CD4-positive, alpha-beta T cell (primary cell): ENCODE measurements around the gene THG1L. TPM values are rescaled to one million over a fixed set of nuclear protein-coding genes. Genes with fewer than 3 reads are reported as not detected.
"Not testable (repeated sequence)": the region's sequence is repeated elsewhere in the genome, so short reads cannot be mapped to it uniquely, and the experiment has no call there.

Experiments
- ATAC-seq: fragments of 200-7000 bp; cut with Tn5 transposase; one replicate; pipeline ENCODE4 v1.10.0; 2022; ENCODE audit warnings: mild to moderate bottlenecking; ENCODE audit not compliant: poor library complexity
- CTCF ChIA-PET: fragments of 350-600 bp; sonication (Branson Sonifier 250); formaldehyde crosslinking; loops from one replicate; lab custom pipeline; 2021; ENCODE audit warnings: antibody characterized with exemption, inconsistent platforms; lab: Charles Lee
- POLR2A ChIA-PET: fragments of 350-600 bp; sonication (Branson Sonifier 250); formaldehyde crosslinking; loops from one replicate; lab custom pipeline; 2021; ENCODE audit warnings: antibody characterized with exemption, inconsistent platforms; lab: Charles Lee
- DNase-seq, 14 experiments: peaks; one replicate each; pipeline ENCODE4 v3.0.0-alpha.2; 2013 to 2020; ENCODE audit warnings: mixed read lengths in 2 of 14
- H3K27ac ChIP-seq, 2 donors: one replicate each; pipeline versions ENCODE4 v1.5.1 to v1.7.0; 2013; ENCODE audit warnings: low read length in 2 of 2, low read depth in 1 of 2, mild to moderate bottlenecking in 1 of 2
- H3K27me3 ChIP-seq, 2 experiments: 1 replicate in 1 of 2; 2 replicates in 1 of 2; pipeline versions ENCODE4 v1.6.1 to v1.7.0; 2013; ENCODE audit warnings: low read length in 2 of 2, control low read depth in 1 of 2, mild to moderate bottlenecking in 1 of 2, moderate library complexity in 1 of 2; ENCODE audit not compliant: insufficient read depth in 2 of 2, control insufficient read depth in 1 of 2
- H3K36me3 ChIP-seq: one replicate; pipeline ENCODE4 v1.6.1; 2013; ENCODE audit warnings: low read length, control low read depth; ENCODE audit not compliant: insufficient read depth
- H3K4me1 ChIP-seq: one replicate; pipeline ENCODE4 v1.6.1; 2013; ENCODE audit warnings: low read length, control low read depth; ENCODE audit not compliant: insufficient read depth
- H3K4me3 ChIP-seq: one replicate; pipeline ENCODE4 v1.5.1; 2013; ENCODE audit warnings: mild to moderate bottlenecking, low read length, moderate library complexity
- H3K9me3 ChIP-seq, 2 experiments: 1 replicate in 1 of 2; 2 replicates in 1 of 2; pipeline versions ENCODE4 v1.6.1 to v1.7.0; 2013; ENCODE audit warnings: low read length in 2 of 2, mild to moderate bottlenecking in 2 of 2, control low read depth in 1 of 2, moderate library complexity in 1 of 2; ENCODE audit not compliant: control insufficient read depth in 1 of 2, insufficient read depth in 1 of 2
- H3K27ac Mint-ChIP-seq: one replicate; pipeline ENCODE4 v1.8.0; 2020; ENCODE audit warnings: mixed read lengths
- H3K27me3 Mint-ChIP-seq: one replicate; pipeline ENCODE4 v1.8.0; 2021; ENCODE audit warnings: mixed read lengths
- H3K36me3 Mint-ChIP-seq: one replicate; pipeline ENCODE4 v1.8.0; 2021; ENCODE audit warnings: low read depth, mixed read lengths
- H3K4me1 Mint-ChIP-seq: one replicate; pipeline ENCODE4 v1.8.0; 2021; ENCODE audit warnings: low read depth, mixed read lengths
- H3K4me3 Mint-ChIP-seq: one replicate; pipeline ENCODE4 v1.8.0; 2020; ENCODE audit warnings: mild to moderate bottlenecking, mixed read lengths
- H3K9me3 Mint-ChIP-seq: one replicate; pipeline ENCODE4 v1.8.0; 2020; ENCODE audit warnings: mixed read lengths
- intact Hi-C, 2 experiments: fragments of 100-400 bp; cut with DNase I in 1 of 2; cut with micrococcal nuclease in 1 of 2; formaldehyde crosslinking; loops; one replicate each; pipeline versions ENCODE4 v1.15.1 to v1.9.0; 2023 to 2025; cut with DNase I, micrococcal nuclease
- polyA plus RNA-seq, 2 donors: library from polyadenylated mRNA; unstranded; fragments of 120-200 nt; gene quantifications; one replicate each; pipeline ENCODE4 v1.2.1, GENCODE V29; 2013
- total RNA-seq, 174 experiments: library from RNA in 2 of 174; stranded (reverse) in 2 of 174; gene quantifications; one replicate each; pipeline ENCODE4 v1.2.3 and lab custom pipeline; 2021 to 2026
- TF ChIP-seq, protein P1 (sequence below): fragments of 200-600 bp; IDR thresholded peaks from one replicate; pipeline ENCODE4 v1.8.0; 2022; ENCODE audit warnings: antibody characterized with exemption, mild to moderate bottlenecking

THG1L gene
- total RNA-seq (1 to 10 TPM; 4.1 to 4.6 TPM), total RNA-seq (lab: John Stamatoyannopoulos, UW) (9.2 to 42.2 (median 19.1) reads per million in 172 experiments)
- 8.9 TPM for polyA plus RNA-seq (2013, experiment 1 of 2)
- polyA plus RNA-seq (2013, experiment 2 of 2) = 11.2 TPM

DNA sequence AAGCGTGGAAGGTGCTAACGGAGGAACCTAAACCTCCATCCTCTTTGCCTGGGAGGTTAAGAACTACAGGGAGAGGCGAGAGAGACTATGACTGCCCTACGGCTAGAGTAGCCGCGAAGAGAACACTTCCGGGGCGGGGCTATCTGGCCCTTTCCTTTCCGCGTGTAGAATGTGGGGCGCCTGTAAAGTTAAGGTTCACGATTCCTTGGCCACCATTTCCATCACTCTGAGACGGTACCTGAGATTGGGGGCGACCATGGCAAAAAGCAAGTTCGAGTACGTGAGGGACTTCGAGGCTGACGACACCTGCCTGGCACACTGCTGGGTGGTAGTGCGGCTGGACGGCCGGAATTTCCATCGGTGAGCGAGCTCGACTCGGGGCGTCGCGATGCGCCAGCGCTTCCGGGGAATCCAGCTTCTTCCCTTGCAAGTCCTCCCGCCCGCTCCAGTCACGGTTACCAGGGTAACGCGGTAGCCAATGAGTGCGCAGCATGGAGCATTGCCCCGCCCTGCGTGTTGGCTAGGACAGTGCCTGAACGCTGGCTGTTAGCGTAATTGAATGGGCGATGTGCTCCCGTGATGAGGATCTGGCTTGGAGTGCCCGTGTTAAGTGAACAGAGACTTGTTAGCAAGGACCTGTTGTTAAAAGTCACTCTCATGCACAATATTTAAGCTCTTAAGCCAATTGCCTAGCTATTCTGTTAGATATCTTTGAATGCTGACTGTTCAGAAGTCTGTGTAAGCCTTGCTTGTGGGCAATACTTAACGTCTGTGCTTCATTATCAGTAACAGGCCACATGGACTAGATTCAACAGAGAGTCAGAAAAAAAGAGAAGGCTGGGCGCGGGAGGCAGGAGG lies at the start of gene THG1L:
THG1L (plus strand) TSS at position 149 of the 858 bp plus-strand sequence; CDS start at position 170, 21 bp downstream.
- H3K4me3 ChIP-seq = peak within 1 kb of the TSS; percentile 90
- POLR2A ChIA-PET = interaction anchor here (1.3 to 2.5 kb wide), 5 partner anchors 11 to 589 kb away, joined by 3 to 28 read pairs (median 8); partner anchors contain the start of genes LSM11, MED7 and SOX30
- H3K27me3 Mint-ChIP-seq = no peaks in the 10 kb centered on the region
- peaks cover 9% of the 10 kb centered on the region for H3K4me1 ChIP-seq
- H3K27ac Mint-ChIP-seq = peak within 1 kb of the TSS; percentile 91
- no peaks in the 10 kb centered on the region for H3K27me3 ChIP-seq
- DNase-seq (peak; percentile 94 to 99 (median 97)), ATAC-seq (peak; percentile 97)
- TF ChIP-seq, protein P1, sequence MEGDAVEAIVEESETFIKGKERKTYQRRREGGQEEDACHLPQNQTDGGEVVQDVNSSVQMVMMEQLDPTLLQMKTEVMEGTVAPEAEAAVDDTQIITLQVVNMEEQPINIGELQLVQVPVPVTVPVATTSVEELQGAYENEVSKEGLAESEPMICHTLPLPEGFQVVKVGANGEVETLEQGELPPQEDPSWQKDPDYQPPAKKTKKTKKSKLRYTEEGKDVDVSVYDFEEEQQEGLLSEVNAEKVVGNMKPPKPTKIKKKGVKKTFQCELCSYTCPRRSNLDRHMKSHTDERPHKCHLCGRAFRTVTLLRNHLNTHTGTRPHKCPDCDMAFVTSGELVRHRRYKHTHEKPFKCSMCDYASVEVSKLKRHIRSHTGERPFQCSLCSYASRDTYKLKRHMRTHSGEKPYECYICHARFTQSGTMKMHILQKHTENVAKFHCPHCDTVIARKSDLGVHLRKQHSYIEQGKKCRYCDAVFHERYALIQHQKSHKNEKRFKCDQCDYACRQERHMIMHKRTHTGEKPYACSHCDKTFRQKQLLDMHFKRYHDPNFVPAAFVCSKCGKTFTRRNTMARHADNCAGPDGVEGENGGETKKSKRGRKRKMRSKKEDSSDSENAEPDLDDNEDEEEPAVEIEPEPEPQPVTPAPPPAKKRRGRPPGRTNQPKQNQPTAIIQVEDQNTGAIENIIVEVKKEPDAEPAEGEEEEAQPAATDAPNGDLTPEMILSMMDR = no peak
- H3K36me3 Mint-ChIP-seq = peaks cover 35% of the 10 kb centered on the region
- peak within 1 kb of the TSS; percentile 79 to 89 for H3K27ac ChIP-seq
- intact Hi-C loops = loop anchor here (1.0 to 5.0 kb wide), 4 partner anchors 12 to 584 kb away; partner anchors contain the start of genes LSM11 (in 2 of the 2) and CLINT1 (in 1 of the 2)
- H3K4me3 Mint-ChIP-seq = peak within 1 kb of the TSS; percentile 94
- peaks cover 16% of the 10 kb centered on the region for H3K4me1 Mint-ChIP-seq
- H3K9me3 Mint-ChIP-seq = no peaks in the 10 kb centered on the region
- CTCF ChIA-PET = interaction anchor here (0.7 to 5.3 kb wide), 5 partner anchors 12 to 1380 kb away, joined by 3 to 54 read pairs (median 3); partner anchors contain the start of gene LSM11
- H3K36me3 ChIP-seq = peaks cover 16% of the 10 kb centered on the region
- no peaks in the 10 kb centered on the region for H3K9me3 ChIP-seq

DNA sequence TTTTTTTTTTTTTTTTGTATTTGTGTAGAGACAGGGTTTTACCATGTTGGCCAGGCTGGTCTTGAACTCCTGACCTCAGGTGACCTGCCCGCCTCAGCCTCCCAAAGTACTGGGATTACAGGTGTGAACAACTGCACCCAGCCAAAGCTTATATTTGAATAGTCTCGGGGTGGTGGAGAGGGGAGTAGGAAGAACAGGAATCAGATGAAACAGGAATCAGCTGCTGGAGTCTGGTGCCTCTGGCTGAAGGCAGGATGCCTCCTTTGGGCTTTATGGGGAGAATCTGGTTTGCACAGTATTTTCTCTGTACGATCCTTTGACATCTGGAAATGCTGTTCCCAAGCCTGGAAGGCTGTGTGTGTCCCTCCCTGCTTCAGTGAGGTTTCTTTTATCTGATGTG lies 49.0 kb upstream of the THG1L start:
- Histone ChIP-seq H3K4me3 (no peak overlapping the region), H3K27me3 (no peaks in the 10 kb centered on the region), H3K4me1 (no peaks in the 10 kb centered on the region), H3K27ac (no peak overlapping the region), H3K36me3 (no peaks in the 10 kb centered on the region), H3K9me3 (no peaks in the 10 kb centered on the region)
- ChIA-PET POLR2A (interaction anchor here (0.6 kb wide), 1 partner anchor 990 kb away, joined by 3 read pairs; no protein-coding TSS in a partner anchor), CTCF (no interaction called here)
- Mint-ChIP-seq H3K4me1 (no peaks in the 10 kb centered on the region), H3K27ac (no peak overlapping the region), H3K36me3 (no peaks in the 10 kb centered on the region), H3K4me3 (no peak overlapping the region), H3K9me3 (no peaks in the 10 kb centered on the region), H3K27me3 (no peaks in the 10 kb centered on the region)
- DNase-seq = no peak
- no peak for ATAC-seq
- TF ChIP-seq, protein P1 = no peak
- intact Hi-C loops = no loop called here

DNA sequence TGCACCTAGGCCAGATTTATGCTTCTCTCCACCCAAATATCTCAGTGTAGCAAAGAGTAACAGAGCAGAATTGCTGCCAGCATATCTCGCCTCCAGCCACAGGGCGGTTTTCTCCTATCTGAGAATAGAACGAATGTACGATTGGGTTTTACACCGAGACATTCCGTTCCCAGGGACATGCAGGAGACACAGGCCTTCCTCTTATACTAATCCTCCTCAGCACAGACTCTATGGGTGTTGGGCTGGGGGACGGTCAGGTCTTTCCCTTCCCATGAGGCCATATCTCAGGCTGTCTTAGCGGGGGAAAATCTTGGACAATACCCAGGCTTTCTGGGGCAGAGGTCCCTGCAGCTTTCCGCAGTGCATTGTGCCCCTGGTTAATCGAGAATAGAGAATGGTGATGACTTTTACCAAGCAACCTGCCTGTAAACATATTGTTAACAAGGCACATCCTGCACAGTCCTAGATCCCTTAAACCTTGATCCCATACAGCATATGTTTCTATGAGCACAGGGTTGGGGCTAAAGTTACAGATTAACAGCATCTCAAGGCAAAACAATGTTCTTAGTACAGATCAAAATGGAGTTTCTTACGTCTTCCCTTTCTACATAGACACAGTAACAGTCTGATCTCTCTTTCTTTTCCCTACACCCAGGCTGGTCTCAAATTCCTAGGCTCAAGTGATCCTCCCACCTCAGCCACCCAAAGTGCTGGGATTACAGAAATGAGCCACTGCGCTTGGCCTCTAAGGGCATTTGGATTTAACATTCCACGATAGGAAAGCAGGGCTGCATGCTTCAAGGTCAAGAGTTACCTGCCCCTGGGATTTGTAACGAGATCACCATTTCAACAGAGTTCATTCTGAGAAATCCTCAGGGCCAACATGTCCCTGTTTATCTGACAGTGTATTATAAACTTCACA lies 44.7 kb upstream of the THG1L start:
- H3K27ac Mint-ChIP-seq, ATAC-seq, DNase-seq, POLR2A ChIA-PET, H3K9me3 Mint-ChIP-seq, intact Hi-C loops, H3K4me3 ChIP-seq, H3K27me3 Mint-ChIP-seq, H3K4me3 Mint-ChIP-seq, H3K27ac ChIP-seq, H3K36me3 ChIP-seq, H3K4me1 Mint-ChIP-seq, CTCF ChIA-PET, H3K36me3 Mint-ChIP-seq, H3K4me1 ChIP-seq, H3K27me3 ChIP-seq: not testable (repeated sequence)
- peaks cover 0 to 14% of the 10 kb centered on the region in 2 experiments for H3K9me3 ChIP-seq
